ENCODE measurements around the gene SAFB2.
A peak's percentile ranks its signal among the peaks of the same experiment; 100 is the strongest.

SAFB2 gene

DNA sequence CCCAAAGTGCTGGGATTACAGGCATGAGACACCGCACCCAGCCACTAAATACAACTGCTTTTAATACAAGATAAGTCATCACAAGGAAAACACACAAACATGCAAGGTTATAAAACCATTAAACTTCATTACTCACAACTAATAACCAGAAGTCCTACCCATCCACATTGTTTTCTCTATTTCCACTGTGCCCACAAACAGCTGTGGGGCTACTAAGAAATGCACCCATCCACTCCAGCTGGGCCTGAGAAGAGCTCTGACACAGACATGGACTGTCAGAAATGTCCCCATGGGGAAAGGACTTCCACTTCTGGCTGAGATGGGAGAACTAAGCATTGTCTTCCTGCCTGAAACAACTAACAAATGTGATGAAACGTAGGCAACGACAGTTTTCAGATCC is 17.2 kb downstream of the SAFB2 start:
- no peak for DNase-seq

DNA sequence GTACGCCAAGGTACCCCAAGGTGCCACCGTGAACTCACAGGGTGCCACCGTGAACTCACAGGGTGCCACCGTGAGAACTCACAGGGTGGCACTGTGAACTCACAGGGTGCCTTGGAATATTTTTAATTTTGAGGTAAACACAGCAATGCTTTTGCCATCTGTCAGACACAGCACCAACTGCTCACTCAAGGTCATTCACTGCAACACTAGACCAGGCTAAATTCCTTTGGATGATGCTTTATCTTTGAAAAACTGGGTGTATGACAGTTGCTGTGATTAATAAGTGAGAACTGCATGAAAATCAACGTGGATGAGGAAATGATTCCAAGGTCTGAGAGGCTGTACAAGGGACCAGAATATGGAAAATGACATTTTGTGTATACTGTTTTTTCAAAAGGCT is 18.9 kb downstream of the SAFB2 start:
- no peak for DNase-seq

DNA sequence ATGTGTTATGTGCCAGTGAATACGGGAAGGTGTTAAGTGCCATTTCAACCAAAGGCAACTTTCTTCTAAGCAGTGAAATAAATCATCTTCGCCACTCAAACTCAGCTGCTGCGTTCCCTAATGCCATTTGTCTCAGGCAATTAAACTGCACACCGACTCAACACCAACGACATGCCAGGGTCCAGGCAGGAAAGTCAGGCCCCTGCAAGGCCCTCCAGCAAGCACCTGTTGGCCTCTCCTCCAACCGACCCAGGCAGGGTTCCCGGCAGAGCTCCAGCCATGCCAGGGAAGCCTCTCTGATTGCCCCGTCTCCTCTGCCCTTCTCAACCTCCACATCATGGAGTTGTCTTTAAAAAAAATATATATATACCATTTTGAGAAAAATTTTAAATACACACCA is 21.8 kb downstream of the SAFB2 start:
- no peak for DNase-seq

GRCh38 chr19:5595745-5596144 is 26.8 kb downstream of the SAFB2 start:
- no peak for DNase-seq

DNA sequence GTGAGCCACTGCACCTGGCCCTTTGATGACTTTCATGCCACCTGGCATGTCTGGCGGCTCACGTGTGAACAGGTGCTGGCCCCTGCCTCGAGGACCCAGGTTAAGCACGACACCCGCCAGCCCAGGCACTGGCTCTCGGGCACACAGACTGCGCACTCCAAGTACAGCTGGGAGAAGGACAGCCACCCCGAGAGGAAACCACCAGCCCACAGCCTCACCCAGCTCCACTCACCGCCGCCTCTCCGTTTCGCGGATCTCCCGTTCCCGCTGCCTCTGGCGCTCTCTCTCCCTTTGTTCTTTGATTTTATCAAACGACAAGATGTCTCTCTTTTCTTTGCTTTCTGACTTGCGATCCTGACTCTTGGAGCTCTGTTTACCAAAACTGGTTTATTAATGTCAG is 27.4 kb downstream of the SAFB2 start:
- no peak for DNase-seq

GRCh38 chr19:5594521-5594950 is 28.0 kb downstream of the SAFB2 start:
- no peak for DNase-seq

GRCh38 chr19:5593343-5594255 is 29.0 kb downstream of the SAFB2 start:
- DNase-seq, result no peak

- DNase-seq, result no peak
Measured at GRCh38 chr19:5592531-5593342, 29.8 kb downstream of the SAFB2 start.

DNA sequence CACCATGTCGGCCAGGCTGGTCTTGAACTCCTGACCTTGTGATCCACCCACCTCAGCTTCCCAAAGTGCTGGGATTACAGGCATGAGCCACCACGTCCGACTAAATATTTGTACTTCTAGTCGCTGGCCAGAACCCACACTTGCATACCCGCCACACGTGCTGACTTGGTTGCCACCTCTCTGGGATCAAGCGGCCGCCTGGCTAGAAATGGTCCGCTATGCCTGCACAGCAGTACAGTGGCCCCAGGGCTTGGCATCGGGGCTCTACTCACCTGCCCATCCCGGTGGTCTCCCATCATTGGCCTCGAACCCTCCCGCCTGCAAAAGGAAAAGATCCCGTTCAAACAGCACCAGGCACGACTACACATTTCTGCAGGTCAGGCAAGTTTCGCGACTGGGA is 31.1 kb downstream of the SAFB2 start:
- no peak for DNase-seq

GRCh38 chr19:5590865-5591154 is 31.8 kb downstream of the SAFB2 start:
- DNase-seq, result no peak

- DNase-seq, result no peak
Measured at GRCh38 chr19:5590151-5590864, 32.3 kb downstream of the SAFB2 start.

GRCh38 chr19:5588906-5589676 is 33.5 kb downstream of the SAFB2 start:
- DNase-seq, result no peak

DNA sequence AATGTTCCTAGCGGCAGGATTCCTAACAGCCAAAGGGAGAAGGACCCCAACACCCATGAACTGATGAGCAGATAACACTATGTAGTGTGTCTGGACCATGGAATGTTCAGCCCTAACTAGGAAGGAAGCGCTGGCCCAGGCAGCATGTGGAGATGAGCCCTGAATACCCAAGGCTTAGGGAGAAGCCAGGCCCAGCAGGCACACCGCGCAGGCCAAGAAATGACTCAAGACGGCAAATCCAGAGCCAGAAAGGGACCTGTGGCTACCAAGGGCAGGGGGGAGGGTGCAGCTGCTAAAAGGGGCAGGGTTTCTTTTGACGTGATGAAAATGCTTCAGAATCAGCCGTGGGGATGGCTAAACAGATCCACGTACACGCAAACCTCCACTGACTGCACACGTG is 34.1 kb downstream of the SAFB2 start:
- DNase-seq, result no peak

GRCh38 chr19:5587661-5588060 is 34.9 kb downstream of the SAFB2 start:
- no peak for DNase-seq

DNA sequence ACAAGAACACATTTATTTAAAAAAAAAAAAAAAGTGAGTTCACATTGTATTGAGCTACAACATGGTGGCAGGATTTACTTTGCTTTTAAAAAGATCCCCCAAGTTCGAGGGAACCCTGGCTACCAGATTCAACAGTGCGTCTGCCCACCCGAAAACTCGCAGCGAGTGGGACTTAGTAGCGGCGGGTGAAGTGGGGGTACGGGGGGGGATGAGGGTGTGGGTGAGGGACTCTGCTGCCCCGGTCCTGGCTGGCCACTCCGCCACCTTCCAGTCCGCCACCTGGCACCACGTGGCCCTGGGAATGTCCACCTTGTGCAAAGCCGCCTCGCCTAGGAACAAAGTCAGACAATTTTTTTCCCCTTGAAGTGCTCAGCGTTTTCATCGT is 35.5 kb downstream of the SAFB2 start:
- no peak for DNase-seq

- DNase-seq, result no peak
Measured at GRCh38 chr19:5586300-5587070, 36.1 kb downstream of the SAFB2 start.

DNA sequence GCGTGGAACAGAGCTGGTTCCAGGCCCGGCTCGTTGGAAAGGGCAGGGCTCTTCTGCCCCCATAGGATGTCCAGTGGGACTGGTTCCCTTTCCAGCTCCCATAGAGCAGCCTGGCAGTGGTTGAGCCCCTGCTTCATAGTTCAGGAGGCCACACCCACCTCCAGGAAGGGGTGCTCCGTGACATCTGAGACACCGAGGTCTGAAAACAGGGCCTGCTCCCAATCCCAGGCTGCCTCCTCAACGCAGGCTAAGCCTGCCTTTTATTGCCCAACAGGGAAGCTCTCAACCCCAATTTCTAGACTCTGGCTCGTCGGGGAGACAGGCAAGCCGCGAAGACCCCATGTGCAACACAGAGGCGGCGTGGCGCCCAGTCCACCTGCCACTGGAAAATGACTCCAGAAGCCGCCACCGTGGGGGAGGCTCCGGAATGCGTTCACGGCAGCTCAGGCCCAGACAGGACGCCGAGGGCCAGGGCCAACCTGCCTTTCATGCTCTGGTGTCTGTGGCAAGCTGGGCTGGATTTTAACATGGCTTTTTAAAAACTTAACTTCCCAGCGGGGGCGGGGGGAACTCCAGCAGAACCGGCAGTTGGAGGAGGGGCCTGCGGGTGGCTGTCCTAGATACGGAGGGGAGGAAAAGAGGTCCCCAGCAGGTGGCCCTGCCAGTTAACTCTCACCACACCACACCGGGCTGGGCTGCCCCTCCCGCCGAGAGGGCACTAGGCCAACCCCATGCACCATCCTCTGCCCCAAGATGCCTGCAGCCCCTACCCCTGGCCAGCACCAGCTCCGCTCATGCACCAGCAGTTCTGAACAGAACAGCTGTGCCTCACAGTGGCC is 36.9 kb downstream of the SAFB2 start:
- peak; percentile 23 to 27 for DNase-seq

GRCh38 chr19:5580161-5580571 is 42.4 kb downstream of the SAFB2 start:
- DNase-seq, result no peak

- no peak for DNase-seq
Measured at GRCh38 chr19:5579697-5580096, 42.9 kb downstream of the SAFB2 start.

- DNase-seq, result no peak
Measured at GRCh38 chr19:5579286-5579685, 43.3 kb downstream of the SAFB2 start.
